ENCODE data around the gene RIPOR3.

The RIPOR3 gene

GRCh38 chr20:50578061-50578777 lies 113.1 kb downstream of the RIPOR3 start:
- no peak for TF ChIP-seq CTCF (IDR thresholded peaks at IDR 0.05; ENCODE audit: borderline replicate concordance, control extremely low read depth, extremely low read depth, insufficient read depth, missing control alignments)
- in situ Hi-C loops (cut with MboI; ENCODE audit: low sequenced_read_pairs, unreplicated experiment): loop anchor here (10.0 kb wide), 2 partner anchors 113 to 393 kb away; no protein-coding TSS in a partner anchor
- no peak for DNase-seq (ENCODE audit: low spot score)

GRCh38 chr20:50577175-50578018 lies 113.9 kb downstream of the RIPOR3 start:
- in situ Hi-C loops (cut with MboI; ENCODE audit: low sequenced_read_pairs, unreplicated experiment): loop anchor here (10.0 kb wide), 2 partner anchors 113 to 393 kb away; no protein-coding TSS in a partner anchor
- TF ChIP-seq CTCF (IDR thresholded peaks at IDR 0.05; ENCODE audit: borderline replicate concordance, control extremely low read depth, extremely low read depth, insufficient read depth, missing control alignments): no peak
- DNase-seq (ENCODE audit: low spot score): no peak

GRCh38 chr20:50575865-50576720 lies 115.2 kb downstream of the RIPOR3 start:
- TF ChIP-seq CTCF (IDR thresholded peaks at IDR 0.05; ENCODE audit: borderline replicate concordance, control extremely low read depth, extremely low read depth, insufficient read depth, missing control alignments): peak; percentile 74
- in situ Hi-C loops (cut with MboI; ENCODE audit: low sequenced_read_pairs, unreplicated experiment): loop anchor here (10.0 kb wide), 2 partner anchors 111 to 391 kb away; no protein-coding TSS in a partner anchor
- DNase-seq (ENCODE audit: low spot score): no peak

- no peak for TF ChIP-seq CTCF (IDR thresholded peaks at IDR 0.05; ENCODE audit: borderline replicate concordance, control extremely low read depth, extremely low read depth, insufficient read depth, missing control alignments)
- no peak for DNase-seq (ENCODE audit: low spot score)
- in situ Hi-C loops (cut with MboI; ENCODE audit: low sequenced_read_pairs, unreplicated experiment): loop anchor here (10.0 kb wide), 2 partner anchors 110 to 390 kb away; no protein-coding TSS in a partner anchor
Measured at GRCh38 chr20:50574586-50574985, 116.8 kb downstream of the RIPOR3 start.

GRCh38 chr20:50574108-50574507 lies 117.2 kb downstream of the RIPOR3 start:
- in situ Hi-C loops (cut with MboI; ENCODE audit: low sequenced_read_pairs, unreplicated experiment): loop anchor here (10.0 kb wide), 2 partner anchors 109 to 389 kb away; no protein-coding TSS in a partner anchor
- no peak for TF ChIP-seq CTCF (IDR thresholded peaks at IDR 0.05; ENCODE audit: borderline replicate concordance, control extremely low read depth, extremely low read depth, insufficient read depth, missing control alignments)
- no peak for DNase-seq (ENCODE audit: low spot score)
